Middle frontal gyrus (tissue), 1 donor: ENCODE results near the gene CAMK4.

Source experiments
- DNase-seq: peaks from one replicate; pipeline ENCODE4 v3.0.0-alpha.2; 2015; ENCODE audit warnings: low spot score; ENCODE audit errors: extremely low spot score

Gene CAMK4

DNA sequence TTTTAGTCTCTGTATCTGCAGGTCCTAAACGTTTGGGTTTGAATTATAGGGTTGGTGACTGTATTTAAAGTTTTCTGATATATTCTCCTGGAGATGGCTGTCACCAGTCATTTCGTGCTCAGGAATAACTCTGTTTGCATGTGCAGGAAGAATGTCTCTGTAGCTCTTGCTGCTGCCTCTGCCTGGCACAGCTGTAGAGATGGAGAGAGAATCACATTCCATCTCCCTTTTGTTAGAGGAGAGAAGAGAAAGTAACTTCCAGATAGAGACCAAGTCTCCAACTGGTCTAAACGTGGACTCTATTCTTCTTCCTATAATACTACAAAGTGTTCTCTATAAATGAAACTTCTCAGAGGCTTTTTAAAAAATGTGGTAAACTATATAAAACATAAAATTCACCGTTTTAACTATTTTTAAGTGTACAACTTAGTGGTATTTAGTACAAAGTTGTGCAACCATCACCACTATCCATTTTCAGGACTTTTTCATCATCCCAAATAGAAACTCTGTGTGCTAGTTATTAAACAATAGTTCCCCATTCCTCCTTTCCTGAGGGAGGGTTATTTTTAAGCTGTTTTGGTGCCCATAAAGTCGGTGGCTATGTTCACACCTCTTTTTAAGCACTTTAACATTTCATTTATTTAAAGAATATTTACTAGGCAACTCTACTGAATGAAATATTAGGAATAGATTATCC lies 308.9 kb downstream of the CAMK4 start:
- DNase-seq: no peak

DNA sequence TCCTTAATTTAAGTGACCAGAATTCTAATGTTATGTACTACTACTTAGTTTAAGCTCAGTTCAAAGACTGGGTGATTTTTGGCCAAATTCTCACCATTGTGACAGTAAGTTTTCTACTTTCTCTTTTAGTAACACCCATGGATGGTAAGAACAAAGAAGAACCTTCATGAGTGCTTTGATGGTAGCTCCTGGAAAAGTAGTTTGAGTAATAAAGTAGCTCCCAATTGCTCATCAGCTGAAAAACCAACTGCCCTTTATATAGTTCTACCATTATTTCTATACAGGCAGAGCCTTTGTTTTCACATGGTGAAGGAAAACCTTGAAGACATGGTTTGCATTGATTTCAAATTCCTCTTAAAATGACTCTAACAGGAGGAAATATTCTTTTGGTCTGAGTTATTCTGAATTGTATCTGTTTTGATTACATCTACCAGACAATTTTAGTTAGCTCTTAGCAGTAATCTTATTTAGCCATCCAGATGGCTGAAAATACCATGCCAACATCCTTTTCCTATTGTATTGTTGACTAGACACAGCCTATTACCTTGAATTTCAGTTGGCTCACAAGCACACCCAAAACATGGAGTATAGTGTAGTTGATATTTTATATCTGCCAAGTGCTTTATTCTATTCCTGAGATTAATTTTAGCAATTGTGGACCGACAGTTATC lies 311.8 kb downstream of the CAMK4 start:
- DNase-seq: no peak

DNA sequence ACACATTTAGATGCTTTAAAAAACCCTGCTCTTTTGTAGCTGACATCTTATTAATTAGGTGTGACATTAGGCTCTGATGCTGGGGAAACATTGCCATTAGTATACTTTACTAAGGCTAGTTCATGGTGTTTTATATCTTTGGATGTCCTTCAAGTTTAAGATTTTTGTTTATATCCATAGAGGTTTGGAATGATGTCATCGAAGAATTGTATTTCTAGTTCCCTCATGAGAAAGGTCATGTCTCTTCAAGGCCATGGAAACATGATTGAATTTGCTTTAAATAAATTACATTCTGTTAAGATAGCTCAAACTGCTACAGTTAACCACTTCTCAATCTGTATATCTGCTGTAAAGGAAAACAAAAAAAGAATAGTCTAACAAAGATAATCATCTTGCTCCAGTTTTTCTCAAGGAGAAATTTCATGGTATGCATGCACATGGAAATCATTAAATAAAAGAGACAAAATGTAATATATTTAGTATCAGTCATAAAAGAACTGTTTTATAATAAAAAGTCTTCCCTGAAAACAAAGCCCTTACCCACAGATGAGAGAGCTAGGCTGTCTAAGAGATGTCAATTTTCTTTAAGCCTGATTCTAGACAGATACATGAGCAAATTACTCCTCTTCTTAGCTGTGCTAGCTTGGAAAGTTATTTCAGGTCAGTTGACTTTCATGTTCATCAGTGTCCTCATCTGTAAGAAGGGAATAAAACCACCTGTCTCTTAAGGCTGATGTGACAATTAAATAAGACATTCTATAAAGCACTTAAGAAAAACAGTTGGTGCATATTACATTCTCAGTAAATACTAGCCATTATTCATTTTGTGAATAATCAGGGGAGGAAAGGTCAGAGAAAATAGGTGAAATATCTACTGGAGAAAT lies 313.2 kb downstream of the CAMK4 start:
- DNase-seq: no peak
